Measurements from ENCODE around the gene ILF2. TPM values are rescaled to one million over a fixed set of nuclear protein-coding genes. Genes with fewer than 3 reads are reported as not detected.

ILF2 gene
- total RNA-seq, 1 donor from 2014 or later: 73.5 TPM

DNA sequence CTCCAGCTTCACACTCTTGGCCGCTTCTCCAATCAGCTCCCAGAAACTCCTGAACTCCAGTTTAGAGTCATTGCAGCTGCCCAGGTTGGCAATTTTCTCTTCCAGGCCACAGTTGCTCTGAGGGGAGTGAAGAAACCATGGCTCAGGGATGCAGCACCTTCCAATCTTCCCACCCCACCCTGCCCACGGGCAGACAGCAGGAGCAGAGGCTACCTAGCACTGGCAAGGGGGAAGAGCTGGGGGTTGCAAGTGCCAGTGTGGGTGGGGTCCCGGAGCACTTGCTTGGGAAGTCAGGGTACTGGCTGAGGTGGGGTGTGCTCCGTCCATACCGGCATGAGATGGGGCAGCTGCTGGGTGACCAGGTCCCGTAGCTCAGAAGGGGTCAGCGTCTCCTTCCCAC lies 55.9 kb downstream of the ILF2 start:
- intact Hi-C loops (cut with DNase I): loop anchor here (5.0 kb wide), 1 partner anchor 38 kb away; no protein-coding TSS in a partner anchor
- ATAC-seq: no peak
- no peak for DNase-seq (ENCODE audit: low spot score)

DNA sequence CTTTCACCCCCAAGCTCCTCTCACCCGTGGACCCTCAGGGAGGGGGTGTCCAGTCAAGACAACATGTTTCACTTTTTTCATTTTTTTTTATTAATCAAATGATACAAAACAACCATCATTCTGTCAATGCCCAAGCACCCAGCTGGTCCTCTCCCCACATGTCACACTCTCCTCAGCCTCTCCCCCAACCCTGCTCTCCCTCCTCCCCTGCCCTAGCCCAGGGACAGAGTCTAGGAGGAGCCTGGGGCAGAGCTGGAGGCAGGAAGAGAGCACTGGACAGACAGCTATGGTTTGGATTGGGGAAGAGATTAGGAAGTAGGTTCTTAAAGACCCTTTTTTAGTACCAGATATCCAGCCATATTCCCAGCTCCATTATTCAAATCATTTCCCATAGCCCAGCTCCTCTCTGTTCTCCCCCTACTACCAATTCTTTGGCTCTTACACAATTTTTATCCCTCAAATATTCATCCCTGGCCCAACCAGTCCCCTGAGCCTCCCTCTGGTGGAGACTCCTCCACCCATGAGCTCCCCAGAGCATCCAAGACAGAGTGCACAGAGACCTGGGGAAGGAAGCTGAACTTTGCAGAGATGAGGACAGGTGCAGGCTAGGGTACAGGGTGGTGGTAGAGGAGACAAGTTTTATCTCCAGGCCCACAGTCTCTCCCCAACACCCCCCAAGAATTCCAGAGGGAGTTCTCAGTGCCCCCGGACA lies 56.4 kb downstream of the ILF2 start:
- no peak for ATAC-seq
- DNase-seq (ENCODE audit: low spot score): no peak
- intact Hi-C loops (cut with DNase I): no loop called here

- intact Hi-C loops (cut with DNase I): no loop called here
- ATAC-seq (no peak), DNase-seq (ENCODE audit: low spot score) (no peak)
These were observed 57.4 kb downstream of the ILF2 start for GRCh38 chr1:153613406-153613805.

GRCh38 chr1:153612755-153613331 lies 58.0 kb downstream of the ILF2 start, which contains the start of gene S100A16:
Gene S100A16 (minus strand): TSS chr1:153613137. CDS start chr1:153608151, 4,986 bp downstream.
- ATAC-seq: peak; percentile 82
- peak; percentile 86 for DNase-seq (ENCODE audit: low spot score)
- intact Hi-C loops (cut with DNase I): no loop called here

- peak; percentile 35 for ATAC-seq
These were observed 58.6 kb downstream of the ILF2 start for GRCh38 chr1:153612111-153612754.

More at GRCh38 chr1:153612111-153612754, 58.6 kb downstream of the ILF2 start:
- intact Hi-C loops (cut with DNase I): no loop called here
- DNase-seq (ENCODE audit: low spot score): no peak

Small RNA genes lying within 50 kb of the gene (microRNA-seq; reads per million reads assigned to microRNA genes)
- not detected for gene MIR8083

Other genes with a start within 250 kb of the ILF2 start
- 0.85 TPM for gene S100A7, start 210.3 kb downstream of the ILF2 start, total RNA-seq
- 1,022 TPM for gene S100A6, start 135.0 kb downstream of the ILF2 start, total RNA-seq
- not detected for gene S100A5, start 130.1 kb downstream of the ILF2 start, total RNA-seq
- 258 TPM for gene S100A4, start 125.2 kb downstream of the ILF2 start, total RNA-seq
- gene S100A3, start 121.7 kb downstream of the ILF2 start, total RNA-seq: not detected
- gene S100A2, start 105.1 kb downstream of the ILF2 start, total RNA-seq: 3.5 TPM
- gene S100A16, start 57.9 kb downstream of the ILF2 start, total RNA-seq: 58.4 TPM
- gene S100A14, start 54.7 kb downstream of the ILF2 start, total RNA-seq: 0.49 TPM
- 112 TPM for gene S100A13, start 43.5 kb downstream of the ILF2 start, total RNA-seq
- 99.7 TPM for gene S100A1, start 42.6 kb downstream of the ILF2 start, total RNA-seq
- gene CHTOP, start 36.9 kb downstream of the ILF2 start, total RNA-seq: 66.3 TPM
- gene SNAPIN, start 12.3 kb downstream of the ILF2 start, total RNA-seq: 30.2 TPM
- 34.1 TPM for gene NPR1, start 7.7 kb upstream of the ILF2 start, total RNA-seq
- 72.4 TPM for gene INTS3, start 57.1 kb upstream of the ILF2 start, total RNA-seq
- gene SLC27A3, start 104.4 kb upstream of the ILF2 start, total RNA-seq: 38.0 TPM